ENCODE data around the gene TSC22D4. TPM values are rescaled to one million over a fixed set of nuclear protein-coding genes. Genes with fewer than 3 reads are reported as not detected.
A peak's percentile ranks its signal among the peaks of the same experiment; 100 is the strongest.

TSC22D4 gene
- total RNA-seq, 1 experiment from 2014 or later: 68.8 TPM

DNA sequence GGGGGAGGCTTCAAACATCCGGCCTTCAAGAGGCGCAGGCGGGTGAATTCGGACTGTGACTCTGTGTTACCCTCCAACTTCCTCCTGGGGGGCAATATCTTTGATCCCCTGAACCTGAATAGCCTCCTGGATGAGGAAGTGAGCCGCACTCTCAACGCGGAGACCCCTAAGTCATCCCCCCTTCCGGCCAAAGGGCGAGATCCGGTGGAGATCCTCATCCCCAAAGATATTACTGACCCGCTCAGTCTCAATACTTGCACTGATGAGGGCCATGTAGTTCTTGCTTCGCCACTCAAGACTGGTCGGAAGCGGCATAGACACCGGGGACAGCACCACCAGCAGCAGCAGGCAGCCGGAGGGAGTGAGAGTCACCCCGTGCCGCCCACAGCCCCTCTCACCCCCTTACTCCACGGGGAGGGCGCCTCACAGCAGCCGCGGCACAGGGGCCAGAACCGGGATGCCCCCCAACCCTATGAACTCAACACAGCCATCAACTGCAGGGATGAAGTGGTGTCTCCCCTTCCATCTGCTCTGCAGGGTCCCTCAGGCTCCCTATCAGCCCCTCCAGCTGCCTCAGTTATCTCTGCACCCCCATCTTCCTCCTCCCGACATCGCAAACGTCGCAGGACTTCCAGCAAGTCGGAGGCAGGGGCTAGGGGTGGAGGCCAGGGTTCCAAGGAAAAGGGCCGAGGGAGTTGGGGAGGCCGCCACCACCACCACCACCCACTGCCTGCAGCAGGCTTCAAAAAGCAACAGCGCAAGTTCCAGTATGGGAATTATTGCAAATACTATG is 48.3 kb downstream of the TSC22D4 start:
- peaks cover 6% of the 10 kb centered on the region for H4K20me1 ChIP-seq (ENCODE audit: insufficient read depth)
- H3K4me1 ChIP-seq (replicated peaks; ENCODE audit: insufficient read depth): peaks cover 45% of the 10 kb centered on the region
- BruUV-seq (replicated peaks): no TSS peak
- no peaks in the 10 kb centered on the region for H3K27me3 ChIP-seq (ENCODE audit: insufficient read depth, low read depth)
- intact Hi-C loops (cut with micrococcal nuclease; ENCODE audit: unreplicated experiment): no loop called here
- H3K4me2 ChIP-seq: peak overlapping the region; percentile 80
- H3K36me3 ChIP-seq (ENCODE audit: low read depth): peaks cover 26% of the 10 kb centered on the region; the same call in 1 of the 2 replicates
- ChIA-PET CTCF (interaction anchor here (0.5 kb wide), 1 partner anchor 156 kb away, joined by 5 read pairs; no protein-coding TSS in a partner anchor), POLR2A (ENCODE audit: unreplicated experiment) (interaction anchor here (0.6 to 0.7 kb wide), 3 partner anchors 14 to 184 kb away, joined by 4 to 5 read pairs (median 4); partner anchors contain the start of gene MOSPD3)
- no peaks in the 10 kb centered on the region for H3K9me3 ChIP-seq (ENCODE audit: insufficient read depth, low read depth)
- H2AFZ ChIP-seq: no peak overlapping the region
- H3K27ac ChIP-seq: peak overlapping the region; percentile 93; the same call in 1 of the 2 replicates
- TF ChIP-seq EZH2 (IDR thresholded peaks at IDR 0.05; ENCODE audit: low read depth): no peak
- TF ChIP-seq CTCF (conservative IDR thresholded peaks at IDR 0.05): no peak
- H3F3A ChIP-seq (ENCODE audit: insufficient read depth, low read depth): peaks cover 49% of the 10 kb centered on the region
- peaks cover 60% of the 10 kb centered on the region for H3K79me2 ChIP-seq (ENCODE audit: low read depth)
- H3K9me2 ChIP-seq (ENCODE audit: insufficient read depth): no peaks in the 10 kb centered on the region
- no peak for DNase-seq
- peak overlapping the region; percentile 66 for H3K4me3 ChIP-seq

- H3K36me3 ChIP-seq (ENCODE audit: low read depth): peaks cover 26% of the 10 kb centered on the region; the same call in 1 of the 2 replicates
- ChIA-PET CTCF (interaction anchor here (0.5 kb wide), 1 partner anchor 157 kb away, joined by 5 read pairs; no protein-coding TSS in a partner anchor), POLR2A (ENCODE audit: unreplicated experiment) (interaction anchor here (0.6 to 1.8 kb wide), 17 partner anchors 15 to 1429 kb away, joined by 3 to 22 read pairs (median 5); partner anchors contain the start of genes FBXO24, LRCH4, MOSPD3 and POP7)
- peak within 1 kb of the TSS; percentile 80 for H3K4me2 ChIP-seq
- intact Hi-C loops (cut with micrococcal nuclease; ENCODE audit: unreplicated experiment): loop anchor here (1.0 to 2.0 kb wide), 4 partner anchors 94 to 437 kb away; partner anchors contain the start of genes AP4M1, MCM7, TRIP6 and ZNF3
- H3K27ac ChIP-seq: peak within 1 kb of the TSS; percentile 93
- H3K79me2 ChIP-seq (ENCODE audit: low read depth): peaks cover 52% of the 10 kb centered on the region
- H3K4me3 ChIP-seq: peak within 1 kb of the TSS; percentile 66
- H2AFZ ChIP-seq: peak within 1 kb of the TSS; percentile 79
- peaks cover 47% of the 10 kb centered on the region for H3F3A ChIP-seq (ENCODE audit: insufficient read depth, low read depth)
- H3K9me2 ChIP-seq (ENCODE audit: insufficient read depth): no peaks in the 10 kb centered on the region
- H3K4me1 ChIP-seq (replicated peaks; ENCODE audit: insufficient read depth): peaks cover 45% of the 10 kb centered on the region
- no peaks in the 10 kb centered on the region for H3K9me3 ChIP-seq (ENCODE audit: insufficient read depth, low read depth)
- no TSS peak for BruUV-seq (replicated peaks)
- TF ChIP-seq EZH2 (IDR thresholded peaks at IDR 0.05; ENCODE audit: low read depth) (no peak), CTCF (conservative IDR thresholded peaks at IDR 0.05) (no peak)
- peaks cover 3% of the 10 kb centered on the region for H4K20me1 ChIP-seq (ENCODE audit: insufficient read depth)
- DNase-seq: peak; percentile 83 to 97
- H3K27me3 ChIP-seq (ENCODE audit: insufficient read depth, low read depth): no peaks in the 10 kb centered on the region
Measured at GRCh38 chr7:100429637-100430492, 49.1 kb downstream of the TSC22D4 start, which contains the start of gene MEPCE. Gene MEPCE (plus strand): TSS chr7:100429831. CDS start chr7:100430019, 188 bp downstream.
